Transverse colon (tissue), 4 donors: ENCODE data around the gene HNRNPM. TPM values are rescaled to one million over a fixed set of nuclear protein-coding genes. Genes with fewer than 3 reads are reported as not detected.
A peak's percentile ranks its signal among the peaks of the same experiment; 100 is the strongest.

Source experiments
- DNase-seq: peaks from one replicate; pipeline ENCODE4 v3.0.0-alpha.2; 2019
- H3K27ac ChIP-seq, 4 donors: fragments of 200-600 bp; sonication (generic); 2 replicates each; pipeline ENCODE4 v1.5.1; 2016 to 2018; ENCODE audit warnings: inconsistent platforms in 4 of 4
- H3K27me3 ChIP-seq: fragments of 200-600 bp; sonication (generic); 2 replicates; pipeline ENCODE4 v1.5.1; 2017; ENCODE audit warnings: inconsistent platforms
- H3K36me3 ChIP-seq, 4 donors: fragments of 200-600 bp; sonication (generic); 2 replicates each; pipeline ENCODE4 v1.5.1; 2017 to 2019; ENCODE audit warnings: inconsistent platforms in 4 of 4
- H3K4me1 ChIP-seq, 4 donors: fragments of 200-600 bp; sonication (generic); 2 replicates each; pipeline ENCODE4 v1.5.1; 2017 to 2020; ENCODE audit warnings: inconsistent platforms in 4 of 4
- H3K4me3 ChIP-seq, 4 donors: fragments of 200-600 bp; sonication (generic); 1 replicate in 1 of 4; 2 replicates in 3 of 4; pipeline versions ENCODE4 v1.5.1 to v1.6.1; 2017 to 2019; ENCODE audit warnings: inconsistent platforms in 4 of 4
- H3K9me3 ChIP-seq, 2 donors: fragments of 200-600 bp; sonication (generic); 2 replicates each; pipeline ENCODE4 v1.5.1; 2017 to 2019; ENCODE audit warnings: inconsistent platforms in 2 of 2
- EP300 ChIP-seq: sonication (generic); formaldehyde crosslinking; IDR thresholded peaks from one replicate; pipeline ENCODE4 v1.6.1; 2017; ENCODE audit warnings: antibody characterized with exemption, low read depth
- POLR2A ChIP-seq: fragments of 450-650 bp; IDR thresholded peaks from one replicate; pipeline ENCODE4 v1.6.1; 2016; ENCODE audit warnings: antibody characterized with exemption, mild to moderate bottlenecking, moderate library complexity
- POLR2AphosphoS5 ChIP-seq, 3 donors: sonication (generic); formaldehyde crosslinking; IDR thresholded peaks; one replicate each; pipeline ENCODE4 v1.6.1; 2016; ENCODE audit warnings: antibody characterized with exemption in 3 of 3
- WGBS, 2 donors: methylation state at CpG; one replicate each; pipeline ENCODE4 v1.1.5; 2018; ENCODE audit warnings: low coverage in 1 of 2; 5-methylcytosine and 5-hydroxymethylcytosine counted together
- in situ Hi-C, 4 donors: fragments of 200-750 bp; cut with MboI; loops; one replicate each; pipeline versions ENCODE4 v1.15.0 to v1.15.1; 2017; ENCODE audit warnings: low sequenced_read_pairs in 3 of 4, low pct_ligation_motif_present in 1 of 4, low pct_unique_long_range_greater_than_20kb in 1 of 4
- intact Hi-C: fragments of 100-400 bp; cut with DNase I; formaldehyde crosslinking; loops from one replicate; pipeline ENCODE4 v1.15.1; 2023; ENCODE audit warnings: low total_unique reads
- total RNA-seq, 4 donors: library from RNA; depleted of rRNA; stranded (reverse); fragments of >200 nt; gene quantifications; one replicate each; pipeline ENCODE4 v1.1.0, GENCODE V29; 2016
- TF ChIP-seq, protein P1 (sequence below), 5 experiments: fragments of 200-600 bp in 3 of 5; fragments of 450-650 bp in 2 of 5; sonication (generic) in 3 of 5; IDR thresholded peaks; 1 replicate in 2 of 5; 2 replicates in 3 of 5; pipeline ENCODE4 v1.5.1; 2016 to 2017; ENCODE audit warnings: antibody characterized with exemption in 5 of 5, inconsistent platforms in 3 of 5, mild to moderate bottlenecking in 2 of 5, moderate library complexity in 1 of 5

Gene HNRNPM
- total RNA-seq, 4 donors from 2014 or later = 72.2 to 164 (median 101) TPM

DNA sequence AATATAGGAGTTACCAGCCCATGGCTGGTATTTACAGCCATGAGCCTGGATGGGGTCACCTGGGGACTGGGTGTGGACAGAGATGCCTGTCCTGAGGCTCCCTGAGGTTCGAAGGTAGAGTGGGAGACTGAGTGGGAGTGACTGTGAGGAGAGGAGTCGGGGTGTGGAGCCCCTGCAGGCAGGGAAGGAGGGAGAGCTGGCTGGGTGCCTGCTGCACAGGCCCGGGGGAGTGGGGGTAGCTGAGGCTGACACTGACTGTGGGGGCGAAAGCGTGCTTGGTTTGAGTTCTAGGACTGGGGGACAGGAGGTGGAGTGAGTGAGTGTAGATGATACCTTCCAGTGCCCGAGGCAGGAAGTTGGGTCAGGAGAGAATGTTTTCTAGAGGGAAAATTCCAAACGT, 47.5 kb upstream of the HNRNPM start:
- peak overlapping the region in 1 of 4 donors; percentile 8 for H3K27ac ChIP-seq

DNA sequence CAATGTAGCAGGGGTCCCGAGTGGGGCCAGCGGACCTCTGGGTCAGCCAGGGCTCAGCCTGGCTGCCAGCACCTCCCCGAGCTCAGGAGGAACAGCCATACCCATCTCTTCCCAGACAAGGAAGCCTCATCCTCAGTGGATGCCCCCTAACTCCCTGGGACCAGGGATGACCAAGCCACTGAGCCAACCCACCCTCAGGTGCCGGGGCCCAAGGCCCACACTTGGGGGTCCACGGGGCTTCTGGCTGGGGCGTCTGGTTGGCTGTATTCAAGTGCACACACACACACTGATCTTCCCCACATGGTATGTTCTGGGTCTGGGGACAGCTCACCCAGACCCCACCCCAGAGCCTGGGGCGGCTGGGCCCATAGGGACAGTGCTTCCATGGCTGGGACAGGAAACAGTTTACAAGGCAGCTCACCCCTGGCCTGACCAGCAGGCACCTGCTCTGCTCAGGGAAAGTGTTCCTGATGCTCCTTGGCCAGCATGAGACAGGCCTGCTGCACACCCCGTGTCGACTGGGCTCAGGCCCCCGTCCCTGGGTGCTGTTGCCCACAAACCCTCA, 46.9 kb upstream of the HNRNPM start:
- peaks cover 0 to 9% (median 4%) of the 10 kb centered on the region in 4 donors for H3K36me3 ChIP-seq
- 96% methylated on average over 8 of the region's 10 CpGs; no CpG with 5 or more reads in 1 of the 2 donors for WGBS, 2 donors
- intact Hi-C loops = loop anchor here (2.0 kb wide), 1 partner anchor 43 kb away; no protein-coding TSS in a partner anchor

More for the DNA sequence above, 47.5 kb upstream of the HNRNPM start:
- intact Hi-C loops (loop anchor here (2.0 kb wide), 1 partner anchor 42 kb away; no protein-coding TSS in a partner anchor), in situ Hi-C loops (no loop called here)
- no peak overlapping the region for H3K4me3 ChIP-seq
- H3K9me3 ChIP-seq = no peaks in the 10 kb centered on the region
- TF ChIP-seq EP300 (no peak), POLR2A (no peak), POLR2AphosphoS5 (IDR thresholded peaks at IDR 0.05) (no peak)
- TF ChIP-seq, protein P1, sequence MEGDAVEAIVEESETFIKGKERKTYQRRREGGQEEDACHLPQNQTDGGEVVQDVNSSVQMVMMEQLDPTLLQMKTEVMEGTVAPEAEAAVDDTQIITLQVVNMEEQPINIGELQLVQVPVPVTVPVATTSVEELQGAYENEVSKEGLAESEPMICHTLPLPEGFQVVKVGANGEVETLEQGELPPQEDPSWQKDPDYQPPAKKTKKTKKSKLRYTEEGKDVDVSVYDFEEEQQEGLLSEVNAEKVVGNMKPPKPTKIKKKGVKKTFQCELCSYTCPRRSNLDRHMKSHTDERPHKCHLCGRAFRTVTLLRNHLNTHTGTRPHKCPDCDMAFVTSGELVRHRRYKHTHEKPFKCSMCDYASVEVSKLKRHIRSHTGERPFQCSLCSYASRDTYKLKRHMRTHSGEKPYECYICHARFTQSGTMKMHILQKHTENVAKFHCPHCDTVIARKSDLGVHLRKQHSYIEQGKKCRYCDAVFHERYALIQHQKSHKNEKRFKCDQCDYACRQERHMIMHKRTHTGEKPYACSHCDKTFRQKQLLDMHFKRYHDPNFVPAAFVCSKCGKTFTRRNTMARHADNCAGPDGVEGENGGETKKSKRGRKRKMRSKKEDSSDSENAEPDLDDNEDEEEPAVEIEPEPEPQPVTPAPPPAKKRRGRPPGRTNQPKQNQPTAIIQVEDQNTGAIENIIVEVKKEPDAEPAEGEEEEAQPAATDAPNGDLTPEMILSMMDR (IDR thresholded peaks at IDR 0.05) = no peak
- H3K27me3 ChIP-seq = no peaks in the 10 kb centered on the region
- H3K4me1 ChIP-seq = peaks cover 6 to 40% (median 15%) of the 10 kb centered on the region in 4 donors
- WGBS, 2 donors = 61% methylated on average over 7 of the region's 7 CpGs; no CpG with 5 or more reads in 1 of the 2 donors
- peaks cover 0 to 6% (median 2%) of the 10 kb centered on the region in 4 donors for H3K36me3 ChIP-seq
- no peak for DNase-seq

DNA sequence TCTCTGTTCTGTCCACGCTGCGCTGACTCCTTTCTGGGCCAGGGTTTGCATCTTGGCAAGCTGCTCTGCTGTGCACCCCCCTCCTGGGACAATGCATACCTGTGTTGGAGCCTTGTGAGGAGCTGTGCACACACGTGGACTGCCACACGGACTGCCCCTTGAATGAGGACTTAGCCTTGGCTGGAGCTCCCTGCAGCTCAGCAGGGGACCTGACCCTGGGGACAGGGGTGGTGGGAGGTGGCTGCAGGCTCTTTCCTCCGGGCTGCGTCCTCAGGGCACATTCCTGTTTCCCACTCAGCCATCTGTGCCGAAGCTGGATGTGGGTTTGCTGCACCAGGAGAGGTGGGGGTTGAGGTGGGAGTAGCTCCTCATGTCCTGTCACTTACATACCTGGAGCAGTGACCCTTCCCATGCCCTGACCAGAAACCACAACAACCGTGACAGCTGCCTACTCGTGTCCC, 46.4 kb upstream of the HNRNPM start:
- Histone ChIP-seq H3K36me3 (peaks cover 0 to 14% (median 4%) of the 10 kb centered on the region in 4 donors), H3K4me3 (no peak overlapping the region), H3K9me3 (no peaks in the 10 kb centered on the region), H3K27ac (no peak overlapping the region), H3K4me1 (peaks cover 1 to 30% (median 12%) of the 10 kb centered on the region in 4 donors), H3K27me3 (no peaks in the 10 kb centered on the region)
- TF ChIP-seq POLR2AphosphoS5 (IDR thresholded peaks at IDR 0.05) (no peak), POLR2A (no peak), EP300 (no peak)
- TF ChIP-seq, protein P1 (IDR thresholded peaks at IDR 0.05) = no peak
- intact Hi-C loops = no loop called here
- no peak for DNase-seq
- in situ Hi-C loops = no loop called here
- 85% methylated on average over 8 of the region's 9 CpGs; no CpG with 5 or more reads in 1 of the 2 donors for WGBS, 2 donors

More for the DNA sequence above, 46.9 kb upstream of the HNRNPM start:
- DNase-seq = no peak
- Histone ChIP-seq H3K9me3 (no peaks in the 10 kb centered on the region), H3K27me3 (no peaks in the 10 kb centered on the region), H3K4me3 (no peak overlapping the region), H3K4me1 (peaks cover 5 to 35% (median 13%) of the 10 kb centered on the region in 4 donors), H3K27ac (peak overlapping the region in 1 of 4 donors; percentile 8)
- TF ChIP-seq, protein P1 (IDR thresholded peaks at IDR 0.05) = no peak
- TF ChIP-seq EP300 (no peak), POLR2AphosphoS5 (IDR thresholded peaks at IDR 0.05) (no peak), POLR2A (no peak)
- in situ Hi-C loops = no loop called here

DNA sequence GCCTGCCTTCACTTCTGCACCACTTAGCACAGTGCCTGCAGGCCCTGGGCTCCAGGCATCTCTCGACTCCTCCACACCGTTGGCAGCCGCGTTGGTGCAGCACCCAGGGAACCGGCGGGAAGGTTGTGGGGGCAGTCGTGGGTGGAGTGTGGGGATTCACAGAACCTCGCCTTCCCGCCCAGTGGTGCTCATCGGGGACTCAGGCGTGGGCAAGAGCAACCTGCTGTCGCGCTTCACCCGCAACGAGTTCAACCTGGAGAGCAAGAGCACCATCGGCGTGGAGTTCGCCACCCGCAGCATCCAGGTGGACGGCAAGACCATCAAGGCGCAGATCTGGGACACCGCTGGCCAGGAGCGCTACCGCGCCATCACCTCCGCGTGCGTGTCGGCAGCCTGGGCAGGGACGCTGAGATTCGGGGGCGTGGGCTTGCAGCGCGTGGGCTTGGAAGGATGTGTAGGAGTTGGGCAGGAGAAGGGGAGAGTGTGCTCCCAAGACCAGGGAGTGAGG, 45.0 kb upstream of the HNRNPM start:
- DNase-seq = no peak
- H3K27ac ChIP-seq = no peak overlapping the region
- TF ChIP-seq, protein P1 (IDR thresholded peaks at IDR 0.05) = no peak
- TF ChIP-seq POLR2A = no peak
- TF ChIP-seq POLR2AphosphoS5 (IDR thresholded peaks at IDR 0.05) = no peak
- TF ChIP-seq EP300 = no peak
- in situ Hi-C loops (loop anchor here in 2 of 4 donors (10.0 to 25.0 kb wide), 2 partner anchors 45 to 113 kb away; partner anchors contain the start of genes PRAM1 (in 1 of the 2) and ZNF414 (in 1 of the 2)), intact Hi-C loops (no loop called here)
- H3K27me3 ChIP-seq = no peaks in the 10 kb centered on the region
- H3K9me3 ChIP-seq = no peaks in the 10 kb centered on the region
- H3K4me1 ChIP-seq = peaks cover 0 to 16% (median 10%) of the 10 kb centered on the region in 4 donors
- H3K36me3 ChIP-seq = peaks cover 0 to 20% (median 6%) of the 10 kb centered on the region in 4 donors
- 96 to 97% methylated on average over 9 to 34 of the region's 34 CpGs for WGBS, 2 donors
- no peak overlapping the region for H3K4me3 ChIP-seq
